BLaER1 treated with 17β-estradiol and CSF1 and Interleukin-3, amounts not matched to agents 10 nM and 100 nM (cell line): ENCODE data around the gene SMIM1.
A peak's percentile ranks its signal among the peaks of the same experiment; 100 is the strongest.

ENCODE experiments used
- H3K27ac ChIP-seq, 11 experiments: shearing (Covaris generic); formaldehyde crosslinking; 2 replicates each; pipeline ENCODE4 v1.8.1; 2022
- H3K27me3 ChIP-seq, 11 experiments: shearing (Covaris generic); formaldehyde crosslinking; 2 replicates each; pipeline ENCODE4 v1.8.1; 2022
- H3K36me3 ChIP-seq, 11 experiments: shearing (Covaris generic); formaldehyde crosslinking; 2 replicates each; pipeline ENCODE4 v1.8.1; 2022
- H3K4me1 ChIP-seq, 10 experiments: shearing (Covaris generic); formaldehyde crosslinking; 2 replicates each; pipeline ENCODE4 v1.8.1; 2022
- H3K4me2 ChIP-seq, 11 experiments: shearing (Covaris generic); formaldehyde crosslinking; 2 replicates each; pipeline ENCODE4 v1.8.1; 2022
- H3K4me3 ChIP-seq, 10 experiments: shearing (Covaris generic); formaldehyde crosslinking; 2 replicates each; pipeline ENCODE4 v1.8.1; 2022
- H3K9ac ChIP-seq, 11 experiments: shearing (Covaris generic); formaldehyde crosslinking; 2 replicates each; pipeline ENCODE4 v1.8.1; 2022
- H3K9me3 ChIP-seq, 11 experiments: shearing (Covaris generic); formaldehyde crosslinking; replicated peaks in 1 of 11; 2 replicates each; pipeline ENCODE4 v1.8.1; 2022
- H4K20me1 ChIP-seq, 11 experiments: shearing (Covaris generic); formaldehyde crosslinking; 2 replicates each; pipeline ENCODE4 v1.8.1; 2022
- Cebpa-rat ChIP-seq, 11 experiments: shearing (Covaris generic); IDR thresholded peaks; 2 replicates each; pipeline ENCODE4 v1.8.1; 2022

Gene SMIM1

GRCh38 chr1:3753656-3754454 lies 18.7 kb upstream of the SMIM1 start:
- H3K36me3 ChIP-seq: no peaks in the 10 kb centered on the region
- H3K27me3 ChIP-seq: no peaks in the 10 kb centered on the region
- H3K4me3 ChIP-seq: no peak overlapping the region
- peaks cover 0 to 15% (median 0%) of the 10 kb centered on the region in 10 experiments; a peak in 6 of 20 replicates for H3K4me1 ChIP-seq
- no peak overlapping the region for H3K9ac ChIP-seq
- H3K9me3 ChIP-seq: no peaks in the 10 kb centered on the region
- TF ChIP-seq Cebpa-rat (IDR thresholded peaks at IDR 0.05): no peak
- H3K27ac ChIP-seq: no peak overlapping the region
- no peaks in the 10 kb centered on the region for H4K20me1 ChIP-seq
- H3K4me2 ChIP-seq: peak overlapping the region in 1 of 11 experiments; percentile 13; a peak in 1 of 22 replicates

DNA sequence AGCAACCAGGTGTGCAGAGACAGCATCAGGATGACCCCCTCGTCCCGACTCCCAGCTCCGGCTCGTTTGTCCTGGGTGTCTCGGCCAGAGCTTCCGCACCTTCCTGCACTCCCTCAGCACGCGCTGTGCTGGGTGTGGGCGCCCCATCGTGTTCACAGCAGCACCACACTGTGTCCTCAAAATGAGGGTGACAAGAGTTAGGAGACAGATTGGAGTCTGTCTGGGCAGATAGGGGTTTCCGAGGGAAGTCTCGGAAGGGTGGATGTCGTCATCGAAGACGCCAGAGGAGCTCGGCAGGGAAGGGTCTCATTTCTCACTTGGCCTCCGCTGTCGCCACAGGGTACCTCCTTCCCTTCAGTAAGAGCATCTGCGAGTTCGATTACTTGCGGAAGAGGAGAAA lies 16.2 kb upstream of the SMIM1 start:
- no peak overlapping the region for H3K4me2 ChIP-seq
- no peak overlapping the region for H3K27ac ChIP-seq
- H4K20me1 ChIP-seq: no peaks in the 10 kb centered on the region
- H3K4me3 ChIP-seq: no peak overlapping the region
- peaks cover 0 to 37% (median 11%) of the 10 kb centered on the region in 10 experiments; a peak in 12 of 20 replicates for H3K4me1 ChIP-seq
- TF ChIP-seq Cebpa-rat (IDR thresholded peaks at IDR 0.05): no peak
- H3K36me3 ChIP-seq: no peaks in the 10 kb centered on the region; a peak in 2 of 22 replicates
- H3K9ac ChIP-seq: no peak overlapping the region
- H3K27me3 ChIP-seq: no peaks in the 10 kb centered on the region
- peaks cover 12 to 17% (median 14%) of the 10 kb centered on the region in 11 experiments; a peak in 21 of 22 replicates for H3K9me3 ChIP-seq

- peak overlapping the region in 7 of 11 experiments; percentile 19 to 72 (median 50); a peak in 12 of 22 replicates for H3K4me2 ChIP-seq
- no peaks in the 10 kb centered on the region for H4K20me1 ChIP-seq
- no peak for TF ChIP-seq Cebpa-rat (IDR thresholded peaks at IDR 0.05)
- H3K9ac ChIP-seq: no peak overlapping the region
- peaks cover 0 to 41% (median 11%) of the 10 kb centered on the region in 10 experiments; a peak in 12 of 20 replicates for H3K4me1 ChIP-seq
- peaks cover 12 to 18% (median 14%) of the 10 kb centered on the region in 11 experiments; a peak in 21 of 22 replicates for H3K9me3 ChIP-seq
- no peaks in the 10 kb centered on the region for H3K27me3 ChIP-seq
- no peak overlapping the region for H3K4me3 ChIP-seq
- peak overlapping the region in 1 of 11 experiments; percentile 43; a peak in 3 of 22 replicates for H3K27ac ChIP-seq
- no peaks in the 10 kb centered on the region; a peak in 2 of 22 replicates for H3K36me3 ChIP-seq
Measured at GRCh38 chr1:3759164-3759563, 13.4 kb upstream of the SMIM1 start.

DNA sequence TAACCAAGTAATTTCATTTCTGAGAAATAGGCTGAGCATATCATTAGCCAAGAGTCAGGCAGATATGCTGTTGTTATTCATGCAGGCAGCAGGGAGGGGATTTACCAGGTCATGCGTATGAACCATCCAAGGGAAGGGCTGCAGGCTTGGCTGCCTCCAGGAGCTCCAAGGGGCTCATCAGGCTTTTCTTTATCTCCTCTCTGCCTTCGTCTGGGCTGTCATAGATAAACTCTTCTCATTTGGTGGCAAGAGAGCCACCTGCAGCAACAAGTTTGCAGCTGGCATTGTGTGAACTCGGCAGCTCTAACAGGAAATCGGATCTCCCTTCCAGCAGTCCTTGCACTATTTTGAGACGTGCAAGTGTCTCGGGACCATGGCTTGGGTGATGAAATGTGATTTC lies 12.8 kb upstream of the SMIM1 start:
- H3K27me3 ChIP-seq: no peaks in the 10 kb centered on the region
- peaks cover 0 to 37% (median 11%) of the 10 kb centered on the region in 10 experiments; a peak in 12 of 20 replicates for H3K4me1 ChIP-seq
- peak overlapping the region in 2 of 11 experiments; percentile 6 to 43; a peak in 3 of 22 replicates for H3K27ac ChIP-seq
- H3K9ac ChIP-seq: no peak overlapping the region
- no peaks in the 10 kb centered on the region; a peak in 2 of 22 replicates for H3K36me3 ChIP-seq
- no peak for TF ChIP-seq Cebpa-rat (IDR thresholded peaks at IDR 0.05)
- H3K4me3 ChIP-seq: no peak overlapping the region
- H3K9me3 ChIP-seq: peaks cover 12 to 18% (median 14%) of the 10 kb centered on the region in 11 experiments; a peak in 21 of 22 replicates
- no peaks in the 10 kb centered on the region for H4K20me1 ChIP-seq
- H3K4me2 ChIP-seq: peak overlapping the region in 8 of 11 experiments; percentile 19 to 72 (median 47); a peak in 15 of 22 replicates

DNA sequence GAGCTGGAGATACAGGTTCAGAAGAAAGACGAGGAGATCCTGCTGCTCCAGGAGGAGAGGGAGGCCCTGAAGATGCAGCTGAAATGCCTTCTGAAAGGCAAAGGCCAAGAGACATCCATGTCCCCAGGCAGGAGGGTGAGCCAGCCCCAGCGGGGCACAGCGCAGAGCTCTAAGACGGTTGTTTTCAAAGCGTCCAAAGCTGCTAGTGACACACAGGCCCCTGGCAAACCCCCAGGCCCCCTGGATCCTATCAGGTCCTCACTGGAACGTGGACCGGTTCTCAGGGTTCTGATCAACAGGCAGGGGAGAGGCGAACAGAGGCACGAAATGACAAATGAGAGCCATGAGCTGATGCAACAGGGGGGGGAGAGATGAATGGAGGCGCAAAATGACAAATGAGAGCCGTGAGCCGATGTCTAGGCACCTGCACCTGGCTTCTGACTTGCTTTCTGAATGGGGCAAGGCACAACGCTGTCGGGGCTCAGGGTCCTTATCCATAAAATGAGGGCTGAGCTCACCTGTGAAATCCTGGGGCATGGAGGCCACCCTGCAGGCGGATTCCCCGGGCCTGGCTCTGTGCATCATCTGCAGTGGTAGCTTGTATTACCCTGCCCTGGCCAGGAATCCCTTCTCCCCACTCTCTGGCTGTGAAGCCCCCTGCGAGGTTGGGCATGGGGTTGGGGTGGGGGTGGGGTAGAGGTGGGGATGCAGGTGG lies 11.1 kb upstream of the SMIM1 start:
- 0 out of 22 replicates have a peak overlapping the region, but pooled peaks of 1 of the 11 experiments have one; percentile 2 for H3K27ac ChIP-seq

DNA sequence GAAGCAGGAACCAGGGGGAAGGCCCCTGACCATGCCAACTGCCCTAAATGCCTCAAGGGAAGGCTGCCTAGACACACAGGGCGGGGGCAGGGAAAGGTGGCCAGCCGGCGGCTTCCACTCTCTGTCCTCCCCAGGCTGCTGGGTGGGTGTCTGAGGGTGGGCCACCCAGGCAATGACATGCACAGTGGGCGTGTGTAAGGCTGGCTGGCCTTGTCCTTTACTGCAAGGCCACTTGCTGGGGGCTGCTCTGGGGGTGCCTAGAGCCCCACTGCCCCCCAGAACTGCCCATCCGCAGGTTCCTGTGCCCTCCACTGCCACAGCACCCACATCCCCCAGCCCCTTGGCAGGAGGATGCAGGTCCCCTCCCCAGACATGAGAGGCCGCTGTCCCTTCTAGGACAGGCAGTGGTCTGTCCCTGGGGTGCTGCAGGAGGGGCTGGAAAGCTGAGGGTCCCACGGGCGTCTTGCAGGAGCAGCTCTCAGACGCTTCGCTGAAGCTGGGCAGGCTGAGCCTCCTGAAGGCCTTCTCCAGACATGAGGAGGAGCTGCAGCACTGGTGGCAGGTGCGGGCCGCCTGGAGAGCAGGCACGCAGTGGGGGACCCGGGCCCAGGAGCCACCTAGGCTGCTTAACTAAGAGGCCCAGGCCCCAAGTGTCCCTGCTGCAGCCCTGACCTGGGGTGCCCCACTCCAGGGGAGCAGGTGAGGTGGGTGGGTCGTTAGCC lies 10.2 kb upstream of the SMIM1 start:
- peaks cover 0 to 37% (median 11%) of the 10 kb centered on the region in 10 experiments; a peak in 12 of 20 replicates for H3K4me1 ChIP-seq
- no peak overlapping the region for H3K4me3 ChIP-seq
- no peaks in the 10 kb centered on the region; a peak in 2 of 22 replicates for H3K36me3 ChIP-seq
- H3K27me3 ChIP-seq: peaks cover 0 to 12% (median 0%) of the 10 kb centered on the region in 11 experiments; a peak in 5 of 22 replicates
- H3K27ac ChIP-seq: no peak overlapping the region
- H3K9me3 ChIP-seq: peaks cover 12 to 18% (median 14%) of the 10 kb centered on the region in 11 experiments; a peak in 21 of 22 replicates
- no peaks in the 10 kb centered on the region for H4K20me1 ChIP-seq
- no peak overlapping the region for H3K9ac ChIP-seq
- H3K4me2 ChIP-seq: peak overlapping the region in 2 of 11 experiments; percentile 8 to 10; a peak in 2 of 22 replicates
- no peak for TF ChIP-seq Cebpa-rat (IDR thresholded peaks at IDR 0.05)

More for the DNA sequence above, 11.1 kb upstream of the SMIM1 start:
- Histone ChIP-seq H4K20me1 (no peaks in the 10 kb centered on the region), H3K9me3 (peaks cover 12 to 18% (median 14%) of the 10 kb centered on the region in 11 experiments; a peak in 21 of 22 replicates), H3K4me3 (no peak overlapping the region), H3K36me3 (no peaks in the 10 kb centered on the region; a peak in 2 of 22 replicates), H3K9ac (no peak overlapping the region), H3K4me2 (no peak overlapping the region), H3K4me1 (peaks cover 0 to 37% (median 11%) of the 10 kb centered on the region in 10 experiments; a peak in 12 of 20 replicates), H3K27me3 (peaks cover 0 to 10% (median 0%) of the 10 kb centered on the region in 11 experiments; a peak in 5 of 22 replicates)
- no peak for TF ChIP-seq Cebpa-rat (IDR thresholded peaks at IDR 0.05)

GRCh38 chr1:3762873-3763228 lies 9.7 kb upstream of the SMIM1 start:
- Histone ChIP-seq H3K4me2 (peak overlapping the region in 2 of 11 experiments; percentile 8 to 10; a peak in 2 of 22 replicates), H4K20me1 (no peaks in the 10 kb centered on the region), H3K27ac (no peak overlapping the region), H3K4me1 (peaks cover 0 to 37% (median 11%) of the 10 kb centered on the region in 10 experiments; a peak in 12 of 20 replicates), H3K4me3 (no peak overlapping the region), H3K9ac (no peak overlapping the region), H3K27me3 (peaks cover 0 to 12% (median 0%) of the 10 kb centered on the region in 11 experiments; a peak in 5 of 22 replicates), H3K36me3 (no peaks in the 10 kb centered on the region; a peak in 2 of 22 replicates), H3K9me3 (peaks cover 12 to 18% (median 14%) of the 10 kb centered on the region in 11 experiments; a peak in 21 of 22 replicates)
- TF ChIP-seq Cebpa-rat (IDR thresholded peaks at IDR 0.05): no peak
